SK-N-SH (cell line): ENCODE measurements around the gene ZDHHC14.

Experiments
- CTCF ChIP-seq: fragments of 200-600 bp; sonication (generic); IDR thresholded peaks from 2 replicates; pipeline ENCODE4 v1.6.1; 2017; ENCODE audit warnings: antibody characterized with exemption, mild to moderate bottlenecking, moderate library complexity
- EP300 ChIP-seq, 2 experiments: IDR thresholded peaks; 2 replicates each; pipeline versions ENCODE4 v1.4.0 to v1.6.1; 2012; ENCODE audit warnings: borderline replicate concordance in 1 of 2, low read depth in 1 of 2, low read length in 1 of 2
- EZH2phosphoT487 ChIP-seq: fragments of 200-600 bp; sonication (generic); IDR thresholded peaks from 2 replicates; pipeline ENCODE4 v1.6.1; 2017; ENCODE audit warnings: low read depth, mixed run types, mild to moderate bottlenecking, antibody characterized with exemption, moderate library complexity, borderline replicate concordance
- GATA2 ChIP-seq: sonication (generic); formaldehyde crosslinking; IDR thresholded peaks from 2 replicates; pipeline ENCODE4 v1.5.0; 2020; ENCODE audit warnings: mild to moderate bottlenecking, missing genetic modification reagents
- IRF3 ChIP-seq: fragments of 150-350 bp; IDR thresholded peaks from 2 replicates; pipeline ENCODE4 v1.6.1; 2016; ENCODE audit warnings: mild to moderate bottlenecking, low read depth, low read length
- MEF2A ChIP-seq: IDR thresholded peaks from 2 replicates; pipeline ENCODE4 v1.4.0; 2012; ENCODE audit warnings: low read depth, borderline replicate concordance
- POLR2AphosphoS5 ChIP-seq: IDR thresholded peaks from 2 replicates; pipeline ENCODE4 v1.6.1; 2012; ENCODE audit warnings: low read depth, low read length
- RAD21 ChIP-seq: IDR thresholded peaks from 2 replicates; pipeline ENCODE4 v1.6.1; 2012; ENCODE audit warnings: mild to moderate bottlenecking, low read length
- REST ChIP-seq: IDR thresholded peaks from 2 replicates; pipeline ENCODE4 v1.6.1; 2012; ENCODE audit warnings: mild to moderate bottlenecking, low read depth, low read length, moderate library complexity
- TAF1 ChIP-seq: IDR thresholded peaks from 2 replicates; pipeline ENCODE4 v1.6.1; 2012; ENCODE audit warnings: low read depth, mild to moderate bottlenecking, low read length, moderate library complexity, borderline replicate concordance
- TEAD4 ChIP-seq: IDR thresholded peaks from 2 replicates; pipeline ENCODE4 v1.4.0; 2012; ENCODE audit warnings: mild to moderate bottlenecking, borderline replicate concordance; ENCODE audit not compliant: insufficient read depth

- TF ChIP-seq CTCF (no peak), POLR2AphosphoS5 (no peak), TAF1 (no peak), REST (no peak), RAD21 (no peak), TEAD4 (no peak), GATA2 (no peak), IRF3 (no peak), EZH2phosphoT487 (no peak), EP300 (IDR thresholded peaks at IDR 0.05; ENCODE audit: borderline replicate concordance in 1 of 2, low read depth in 1 of 2, low read length in 1 of 2) (no peak), MEF2A (no peak)
Measured at GRCh38 chr6:157592541-157592940, 211.6 kb downstream of the ZDHHC14 start.
